ENCODE measurements around the gene SGMS1.
"Not testable (repeated sequence)": the region's sequence is repeated elsewhere in the genome, so short reads cannot be mapped to it uniquely, and the experiment has no call there.

The SGMS1 gene

GRCh38 chr10:50623663-50624412 is at the start of gene SGMS1:
TSS of gene SGMS1 (minus strand) at chr10:50623956. CDS start at chr10:50344114, 279,842 bp downstream.
- no peak for TF ChIP-seq CTCF (IDR thresholded peaks at IDR 0.05; ENCODE audit: insufficient read depth, low read length, poor library complexity, severe bottlenecking)
- no peaks in the 10 kb centered on the region for H3K27me3 ChIP-seq (replicated peaks; ENCODE audit: control insufficient read depth, insufficient read depth, low read length)
- peak within 1 kb of the TSS; percentile 91 for H3K4me3 ChIP-seq (replicated peaks; ENCODE audit: low read depth, low read length)
- H3K36me3 ChIP-seq (ENCODE audit: control insufficient read depth, insufficient read depth, low read length): no peaks in the 10 kb centered on the region
- DNase-seq (ENCODE audit: extremely low read depth, insufficient read length): peak; percentile 91

- not testable (repeated sequence) for H3K4me3 ChIP-seq (replicated peaks; ENCODE audit: low read depth, low read length); H3K27me3 ChIP-seq (replicated peaks; ENCODE audit: control insufficient read depth, insufficient read depth, low read length); H3K36me3 ChIP-seq (ENCODE audit: control insufficient read depth, insufficient read depth, low read length); DNase-seq (ENCODE audit: extremely low read depth, insufficient read length)
Observed at GRCh38 chr10:50672152-50672551, 48.4 kb upstream of the SGMS1 start.

GRCh38 chr10:50671645-50672044 is 47.9 kb upstream of the SGMS1 start:
- not testable (repeated sequence) for H3K27me3 ChIP-seq (replicated peaks; ENCODE audit: control insufficient read depth, insufficient read depth, low read length); DNase-seq (ENCODE audit: extremely low read depth, insufficient read length); H3K36me3 ChIP-seq (ENCODE audit: control insufficient read depth, insufficient read depth, low read length); H3K4me3 ChIP-seq (replicated peaks; ENCODE audit: low read depth, low read length)

GRCh38 chr10:50669957-50670356 is 46.2 kb upstream of the SGMS1 start:
- not testable (repeated sequence) for H3K27me3 ChIP-seq (replicated peaks; ENCODE audit: control insufficient read depth, insufficient read depth, low read length); H3K36me3 ChIP-seq (ENCODE audit: control insufficient read depth, insufficient read depth, low read length); DNase-seq (ENCODE audit: extremely low read depth, insufficient read length); H3K4me3 ChIP-seq (replicated peaks; ENCODE audit: low read depth, low read length)

- peak; percentile 6 for TF ChIP-seq CTCF (IDR thresholded peaks at IDR 0.05; ENCODE audit: insufficient read depth, low read length, poor library complexity, severe bottlenecking)
Observed at GRCh38 chr10:50667353-50667752, 43.6 kb upstream of the SGMS1 start.

GRCh38 chr10:50662420-50662819 is 38.7 kb upstream of the SGMS1 start:
- H3K27me3 ChIP-seq (replicated peaks; ENCODE audit: control insufficient read depth, insufficient read depth, low read length); H3K36me3 ChIP-seq (ENCODE audit: control insufficient read depth, insufficient read depth, low read length); H3K4me3 ChIP-seq (replicated peaks; ENCODE audit: low read depth, low read length); DNase-seq (ENCODE audit: extremely low read depth, insufficient read length): not testable (repeated sequence)

More at GRCh38 chr10:50667353-50667752, 43.6 kb upstream of the SGMS1 start:
- H3K27me3 ChIP-seq (replicated peaks; ENCODE audit: control insufficient read depth, insufficient read depth, low read length); H3K36me3 ChIP-seq (ENCODE audit: control insufficient read depth, insufficient read depth, low read length); DNase-seq (ENCODE audit: extremely low read depth, insufficient read length); H3K4me3 ChIP-seq (replicated peaks; ENCODE audit: low read depth, low read length): not testable (repeated sequence)

- H3K36me3 ChIP-seq (ENCODE audit: control insufficient read depth, insufficient read depth, low read length): not testable (repeated sequence)
Observed at GRCh38 chr10:50661563-50661962, 37.8 kb upstream of the SGMS1 start.

GRCh38 chr10:50659865-50660730 is 36.3 kb upstream of the SGMS1 start:
- H3K4me3 ChIP-seq (replicated peaks; ENCODE audit: low read depth, low read length); DNase-seq (ENCODE audit: extremely low read depth, insufficient read length); H3K27me3 ChIP-seq (replicated peaks; ENCODE audit: control insufficient read depth, insufficient read depth, low read length); H3K36me3 ChIP-seq (ENCODE audit: control insufficient read depth, insufficient read depth, low read length): not testable (repeated sequence)
- TF ChIP-seq CTCF (IDR thresholded peaks at IDR 0.05; ENCODE audit: insufficient read depth, low read length, poor library complexity, severe bottlenecking): peak; percentile 9

More at GRCh38 chr10:50661563-50661962, 37.8 kb upstream of the SGMS1 start:
- not testable (repeated sequence) for DNase-seq (ENCODE audit: extremely low read depth, insufficient read length); H3K4me3 ChIP-seq (replicated peaks; ENCODE audit: low read depth, low read length); H3K27me3 ChIP-seq (replicated peaks; ENCODE audit: control insufficient read depth, insufficient read depth, low read length)

GRCh38 chr10:50659016-50659864 is 35.5 kb upstream of the SGMS1 start:
- not testable (repeated sequence) for H3K36me3 ChIP-seq (ENCODE audit: control insufficient read depth, insufficient read depth, low read length); H3K27me3 ChIP-seq (replicated peaks; ENCODE audit: control insufficient read depth, insufficient read depth, low read length); H3K4me3 ChIP-seq (replicated peaks; ENCODE audit: low read depth, low read length); DNase-seq (ENCODE audit: extremely low read depth, insufficient read length)

All from GM06990 (cell line).